Fibroblast of lung (primary cell): ENCODE measurements around the gene SBF2.

Experiments used
- CTCF ChIP-seq, 2 donors: IDR thresholded peaks in 1 of 2; conservative IDR thresholded peaks in 1 of 2; 1 replicate in 1 of 2; 2 replicates in 1 of 2; pipeline ENCODE4 v1.5.1; 2011 to 2012; ENCODE audit warnings: low read length in 2 of 2, control low read depth in 1 of 2, inconsistent platforms in 1 of 2, low read depth in 1 of 2, mild to moderate bottlenecking in 1 of 2
- EZH2 ChIP-seq: IDR thresholded peaks from 2 replicates; pipeline ENCODE4 v1.5.1; 2012; ENCODE audit warnings: low read length, control low read depth, mild to moderate bottlenecking; ENCODE audit errors: missing control alignments

- TF ChIP-seq CTCF (conservative IDR thresholded peaks at IDR 0.05 in 1 of 2, IDR thresholded peaks at IDR 0.05 in 1 of 2; ENCODE audit: low read depth in 1 of 2, low read length in 2 of 2), result peak; percentile 10 to 22
- no peak for TF ChIP-seq EZH2
Measured at GRCh38 chr11:9758637-9759518, 535.1 kb downstream of the SBF2 start.
